GM23248 (cell line): Measurements from ENCODE around the gene PGAP6.

Source experiments
- EZH2 ChIP-seq: fragments of 200-600 bp; sonication (generic); IDR thresholded peaks from 2 replicates; pipeline ENCODE4 v1.6.1; 2018; ENCODE audit warnings: antibody characterized with exemption, mild to moderate bottlenecking; ENCODE audit not compliant: insufficient read depth, poor library complexity, severe bottlenecking
- EZH2phosphoT487 ChIP-seq: fragments of 200-600 bp; sonication (generic); IDR thresholded peaks from 2 replicates; pipeline ENCODE4 v1.6.1; 2018; ENCODE audit warnings: antibody characterized with exemption, moderate library complexity, mild to moderate bottlenecking, low read depth; ENCODE audit not compliant: insufficient read depth

- TF ChIP-seq EZH2 (no peak), EZH2phosphoT487 (no peak)
Measured at GRCh38 chr16:374616-374926, 7.2 kb downstream of the PGAP6 start.
